Kidney epithelial cell (primary cell): ENCODE results near the gene MPZ. TPM values are rescaled to one million over a fixed set of nuclear protein-coding genes. Genes with fewer than 3 reads are reported as not detected.

ENCODE experiments used
- DNase-seq: peaks from one replicate; pipeline ENCODE4 v3.0.0-alpha.2; 2010; ENCODE audit warnings: low read depth
- H3K27me3 ChIP-seq: 2 replicates; pipeline ENCODE4 v1.6.0; 2011; ENCODE audit warnings: low read length; ENCODE audit not compliant: control insufficient read depth, insufficient read depth
- H3K36me3 ChIP-seq: 2 replicates; pipeline ENCODE4 v1.5.1; 2011; ENCODE audit warnings: low read length; ENCODE audit not compliant: control insufficient read depth, insufficient read depth
- H3K4me3 ChIP-seq: 2 replicates; pipeline ENCODE4 v1.5.1; 2011; ENCODE audit warnings: low read depth, mild to moderate bottlenecking, control low read depth, low read length
- CTCF ChIP-seq: IDR thresholded peaks from 2 replicates; pipeline ENCODE4 v1.5.1; 2011; ENCODE audit warnings: mild to moderate bottlenecking, moderate library complexity, low read length, control low read depth, inconsistent platforms; ENCODE audit not compliant: insufficient read depth, poor library complexity, severe bottlenecking
- total RNA-seq: library from RNA; depleted of rRNA; stranded (reverse); fragments of >200 nt; gene quantifications from 2 replicates; pipeline ENCODE4 v1.2.3, GENCODE V29; 2015

The MPZ gene
- total RNA-seq, 1 donor from 2014 or later, result 0.54 TPM

- DNase-seq, result peak; percentile 62
- TF ChIP-seq CTCF, result peak; percentile 70
- peak within 1 kb of the TSS; percentile 72 for H3K4me3 ChIP-seq
- H3K36me3 ChIP-seq, result no peaks in the 10 kb centered on the region
- H3K27me3 ChIP-seq, result no peaks in the 10 kb centered on the region
These were observed 4.6 kb upstream of the MPZ start, which contains the start of gene SDHC for GRCh38 chr1:161314201-161314981. TSS of gene SDHC (plus strand) at chr1:161314381. CDS start at chr1:161314406, 25 bp downstream.

DNA sequence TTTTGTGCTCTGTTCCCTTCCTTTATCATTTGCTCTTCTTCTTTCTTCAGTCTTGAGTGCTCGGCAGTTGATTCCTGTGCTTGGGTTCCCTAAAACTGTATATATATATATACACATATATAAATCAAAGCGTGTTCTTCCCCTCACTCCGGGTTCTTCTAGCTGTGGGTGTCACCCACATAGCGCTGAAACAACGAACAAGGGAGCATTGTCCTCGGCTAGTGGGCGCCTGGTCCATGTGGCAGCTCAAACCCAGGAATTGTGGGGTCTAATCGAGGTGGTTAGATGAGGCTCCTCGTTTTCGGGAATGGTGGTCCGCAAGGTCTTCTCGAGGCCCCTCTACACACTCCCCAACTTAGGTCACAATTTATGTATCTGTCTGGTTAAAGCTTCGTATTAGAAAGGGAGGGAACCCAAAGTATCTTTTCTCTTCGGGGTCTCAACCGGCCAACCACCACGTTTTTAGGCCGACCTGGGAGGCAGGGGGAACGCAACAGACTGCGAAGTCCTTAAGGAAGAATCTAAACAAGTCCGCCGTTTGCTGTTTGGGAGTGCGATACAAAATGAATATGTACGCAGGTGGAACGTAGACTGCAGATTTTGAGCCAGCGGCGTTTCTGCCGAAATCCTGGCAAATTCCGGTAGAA lies 3.9 kb upstream of the MPZ start:
- Histone ChIP-seq H3K27me3 (no peaks in the 10 kb centered on the region), H3K36me3 (no peaks in the 10 kb centered on the region), H3K4me3 (peak overlapping the region; percentile 72)
- TF ChIP-seq CTCF, result no peak
- DNase-seq, result no peak

- peak; percentile 56 for DNase-seq
- no peak for TF ChIP-seq CTCF
- no peaks in the 10 kb centered on the region for H3K27me3 ChIP-seq
- H3K4me3 ChIP-seq, result no peak overlapping the region
- no peaks in the 10 kb centered on the region for H3K36me3 ChIP-seq
These were observed 1.9 kb upstream of the MPZ start for GRCh38 chr1:161311595-161312181.

DNA sequence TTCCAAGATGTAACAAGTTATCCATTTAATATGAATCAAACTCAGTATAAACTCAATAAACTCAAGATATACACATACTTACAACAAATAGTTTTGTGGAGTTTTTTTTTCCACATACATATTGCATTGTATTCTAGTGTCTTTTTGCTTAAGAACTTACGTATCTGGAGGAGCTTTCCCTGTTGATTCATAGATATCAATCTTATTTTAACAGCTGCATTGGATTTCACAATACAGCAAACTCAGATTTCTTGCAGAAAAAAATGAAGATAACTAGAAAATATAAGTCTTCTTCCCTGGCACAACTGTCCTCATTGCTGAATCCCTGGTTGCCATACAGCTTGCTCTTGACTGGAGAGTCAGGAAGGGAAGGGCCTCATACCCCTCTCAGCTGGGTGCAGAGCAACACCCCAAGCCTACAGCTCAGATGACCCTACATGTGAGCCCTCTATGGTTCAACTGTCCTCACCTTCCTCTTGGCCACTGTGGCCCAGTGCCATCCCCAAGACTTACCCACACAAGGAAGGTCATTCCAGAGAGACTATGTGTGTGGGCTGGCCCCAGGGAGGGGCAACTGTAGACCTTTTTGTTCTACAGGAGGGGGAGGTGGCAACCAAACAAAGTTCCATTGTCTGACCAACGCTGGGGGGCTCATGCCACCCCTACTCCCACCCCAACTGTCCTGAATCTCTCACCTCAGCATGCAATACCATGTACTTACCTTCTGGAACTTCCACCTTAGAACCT lies 1.7 kb downstream of the MPZ start:
- TF ChIP-seq CTCF, result no peak
- no peak for DNase-seq
- no peaks in the 10 kb centered on the region for H3K36me3 ChIP-seq
- H3K27me3 ChIP-seq, result no peaks in the 10 kb centered on the region
- H3K4me3 ChIP-seq, result no peak overlapping the region

- TF ChIP-seq CTCF, result no peak
- H3K4me3 ChIP-seq, result no peak overlapping the region
- no peak for DNase-seq
These were observed 2.5 kb downstream of the MPZ start for GRCh38 chr1:161307230-161307768.

More at GRCh38 chr1:161307230-161307768, 2.5 kb downstream of the MPZ start:
- Histone ChIP-seq H3K36me3 (no peaks in the 10 kb centered on the region), H3K27me3 (no peaks in the 10 kb centered on the region)
